Measurements from ENCODE around the gene IFT20.

IFT20 gene

GRCh38 chr17:28290703-28291102 lies 44.6 kb downstream of the IFT20 start:
- ATAC-seq (ENCODE audit: low read depth) (no peak), DNase-seq (ENCODE audit: low spot score) (no peak)
- no peaks in the 10 kb centered on the region for H3K36me3 ChIP-seq (ENCODE audit: low read depth)
- no peak overlapping the region for H3K4me3 ChIP-seq (ENCODE audit: severe bottlenecking)
- no peak overlapping the region for H3K27ac ChIP-seq (ENCODE audit: poor library complexity, severe bottlenecking)
- H3K4me1 ChIP-seq (ENCODE audit: insufficient read depth, poor library complexity, severe bottlenecking): no peaks in the 10 kb centered on the region
- H3K9me3 ChIP-seq (ENCODE audit: severe bottlenecking): no peaks in the 10 kb centered on the region
- H3K27me3 ChIP-seq (ENCODE audit: insufficient read depth, poor library complexity, severe bottlenecking): no peaks in the 10 kb centered on the region
- TF ChIP-seq CTCF (IDR thresholded peaks at IDR 0.05; ENCODE audit: poor library complexity, severe bottlenecking): no peak

GRCh38 chr17:28285965-28286364 lies 49.3 kb downstream of the IFT20 start:
- H3K4me3 ChIP-seq (ENCODE audit: severe bottlenecking): no peak overlapping the region
- H3K36me3 ChIP-seq (ENCODE audit: low read depth): no peaks in the 10 kb centered on the region
- ATAC-seq (ENCODE audit: low read depth) (no peak), DNase-seq (ENCODE audit: low spot score) (no peak)
- H3K27me3 ChIP-seq (ENCODE audit: insufficient read depth, poor library complexity, severe bottlenecking): no peaks in the 10 kb centered on the region
- no peak overlapping the region for H3K27ac ChIP-seq (ENCODE audit: poor library complexity, severe bottlenecking)
- peaks cover 17% of the 10 kb centered on the region for H3K4me1 ChIP-seq (ENCODE audit: insufficient read depth, poor library complexity, severe bottlenecking)
- H3K9me3 ChIP-seq (ENCODE audit: severe bottlenecking): no peaks in the 10 kb centered on the region
- TF ChIP-seq CTCF (IDR thresholded peaks at IDR 0.05; ENCODE audit: poor library complexity, severe bottlenecking): no peak

GRCh38 chr17:28282596-28282995 lies 52.7 kb downstream of the IFT20 start:
- Histone ChIP-seq H3K9me3 (ENCODE audit: severe bottlenecking) (no peaks in the 10 kb centered on the region), H3K27me3 (ENCODE audit: insufficient read depth, poor library complexity, severe bottlenecking) (no peaks in the 10 kb centered on the region), H3K36me3 (ENCODE audit: low read depth) (no peaks in the 10 kb centered on the region), H3K4me1 (ENCODE audit: insufficient read depth, poor library complexity, severe bottlenecking) (peaks cover 33% of the 10 kb centered on the region), H3K4me3 (ENCODE audit: severe bottlenecking) (no peak overlapping the region), H3K27ac (ENCODE audit: poor library complexity, severe bottlenecking) (peak overlapping the region; percentile 37)
- ATAC-seq (ENCODE audit: low read depth): peak; percentile 89
- no peak for TF ChIP-seq CTCF (IDR thresholded peaks at IDR 0.05; ENCODE audit: poor library complexity, severe bottlenecking)
- DNase-seq (ENCODE audit: low spot score): peak; percentile 71

GRCh38 chr17:28280826-28281225 lies 54.4 kb downstream of the IFT20 start:
- Histone ChIP-seq H3K4me1 (ENCODE audit: insufficient read depth, poor library complexity, severe bottlenecking) (peaks cover 33% of the 10 kb centered on the region), H3K36me3 (ENCODE audit: low read depth) (no peaks in the 10 kb centered on the region), H3K9me3 (ENCODE audit: severe bottlenecking) (no peaks in the 10 kb centered on the region), H3K27me3 (ENCODE audit: insufficient read depth, poor library complexity, severe bottlenecking) (no peaks in the 10 kb centered on the region), H3K4me3 (ENCODE audit: severe bottlenecking) (no peak overlapping the region), H3K27ac (ENCODE audit: poor library complexity, severe bottlenecking) (no peak overlapping the region)
- ATAC-seq (ENCODE audit: low read depth): no peak
- no peak for TF ChIP-seq CTCF (IDR thresholded peaks at IDR 0.05; ENCODE audit: poor library complexity, severe bottlenecking)
- no peak for DNase-seq (ENCODE audit: low spot score)

GRCh38 chr17:28279411-28279810 lies 55.9 kb downstream of the IFT20 start:
- DNase-seq (ENCODE audit: low spot score) (no peak), ATAC-seq (ENCODE audit: low read depth) (no peak)
- Histone ChIP-seq H3K9me3 (ENCODE audit: severe bottlenecking) (no peaks in the 10 kb centered on the region), H3K4me3 (ENCODE audit: severe bottlenecking) (no peak overlapping the region), H3K27me3 (ENCODE audit: insufficient read depth, poor library complexity, severe bottlenecking) (no peaks in the 10 kb centered on the region), H3K4me1 (ENCODE audit: insufficient read depth, poor library complexity, severe bottlenecking) (peaks cover 33% of the 10 kb centered on the region), H3K27ac (ENCODE audit: poor library complexity, severe bottlenecking) (no peak overlapping the region), H3K36me3 (ENCODE audit: low read depth) (no peaks in the 10 kb centered on the region)
- no peak for TF ChIP-seq CTCF (IDR thresholded peaks at IDR 0.05; ENCODE audit: poor library complexity, severe bottlenecking)
